GM12864 (cell line): Measurements from ENCODE around the gene FZD1.
A peak's percentile ranks its signal among the peaks of the same experiment; 100 is the strongest.

ENCODE experiments used
- DNase-seq: peaks from one replicate; pipeline ENCODE4 v3.0.0-alpha.2; 2011; ENCODE audit warnings: low read depth
- H3K4me3 ChIP-seq: 2 replicates; pipeline ENCODE4 v1.5.1; 2011; ENCODE audit warnings: mild to moderate bottlenecking, low read depth, low read length, control low read depth
- TF ChIP-seq, protein P1 (sequence below): IDR thresholded peaks from 2 replicates; pipeline ENCODE4 v1.5.1; 2011; ENCODE audit warnings: low read depth, mild to moderate bottlenecking, moderate library complexity, low read length, control low read depth, inconsistent platforms; ENCODE audit errors: missing control alignments

Gene FZD1

DNA sequence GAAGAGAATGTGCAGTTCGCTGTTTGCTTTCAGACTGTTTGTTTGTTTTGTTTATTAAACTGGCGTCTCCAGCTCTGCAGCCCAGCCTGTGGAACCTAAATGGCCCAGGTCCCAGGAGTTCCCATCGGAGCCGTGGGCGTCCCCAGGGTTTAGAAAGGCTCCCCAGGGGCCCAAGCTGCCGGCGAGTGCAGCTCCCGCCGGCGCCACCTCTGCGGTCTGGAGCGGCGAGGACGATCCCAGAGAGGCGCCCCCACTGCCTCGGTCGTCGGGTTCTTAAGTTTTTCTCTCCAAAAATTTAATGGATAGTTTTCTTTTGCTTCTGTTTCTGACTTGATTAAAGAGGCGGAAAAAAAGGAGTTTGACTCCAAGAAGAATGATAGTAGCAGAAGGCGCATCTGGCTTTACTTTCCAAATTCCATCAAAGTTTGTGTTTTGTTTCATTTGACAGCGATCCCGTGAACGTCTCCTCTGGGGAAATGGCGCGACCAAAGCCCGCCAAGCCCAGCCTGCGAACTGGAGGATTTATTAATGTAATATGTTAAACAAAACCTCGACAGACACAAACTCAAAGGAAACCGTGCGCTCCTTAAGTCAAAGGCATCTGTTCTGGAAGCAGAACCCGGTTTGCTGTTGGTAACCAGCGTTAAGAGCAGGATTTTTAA lies 718 bp upstream of the FZD1 start:
- TF ChIP-seq, protein P1, sequence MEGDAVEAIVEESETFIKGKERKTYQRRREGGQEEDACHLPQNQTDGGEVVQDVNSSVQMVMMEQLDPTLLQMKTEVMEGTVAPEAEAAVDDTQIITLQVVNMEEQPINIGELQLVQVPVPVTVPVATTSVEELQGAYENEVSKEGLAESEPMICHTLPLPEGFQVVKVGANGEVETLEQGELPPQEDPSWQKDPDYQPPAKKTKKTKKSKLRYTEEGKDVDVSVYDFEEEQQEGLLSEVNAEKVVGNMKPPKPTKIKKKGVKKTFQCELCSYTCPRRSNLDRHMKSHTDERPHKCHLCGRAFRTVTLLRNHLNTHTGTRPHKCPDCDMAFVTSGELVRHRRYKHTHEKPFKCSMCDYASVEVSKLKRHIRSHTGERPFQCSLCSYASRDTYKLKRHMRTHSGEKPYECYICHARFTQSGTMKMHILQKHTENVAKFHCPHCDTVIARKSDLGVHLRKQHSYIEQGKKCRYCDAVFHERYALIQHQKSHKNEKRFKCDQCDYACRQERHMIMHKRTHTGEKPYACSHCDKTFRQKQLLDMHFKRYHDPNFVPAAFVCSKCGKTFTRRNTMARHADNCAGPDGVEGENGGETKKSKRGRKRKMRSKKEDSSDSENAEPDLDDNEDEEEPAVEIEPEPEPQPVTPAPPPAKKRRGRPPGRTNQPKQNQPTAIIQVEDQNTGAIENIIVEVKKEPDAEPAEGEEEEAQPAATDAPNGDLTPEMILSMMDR = no peak
- peak overlapping the region; percentile 86 for H3K4me3 ChIP-seq
- DNase-seq = no peak

DNA sequence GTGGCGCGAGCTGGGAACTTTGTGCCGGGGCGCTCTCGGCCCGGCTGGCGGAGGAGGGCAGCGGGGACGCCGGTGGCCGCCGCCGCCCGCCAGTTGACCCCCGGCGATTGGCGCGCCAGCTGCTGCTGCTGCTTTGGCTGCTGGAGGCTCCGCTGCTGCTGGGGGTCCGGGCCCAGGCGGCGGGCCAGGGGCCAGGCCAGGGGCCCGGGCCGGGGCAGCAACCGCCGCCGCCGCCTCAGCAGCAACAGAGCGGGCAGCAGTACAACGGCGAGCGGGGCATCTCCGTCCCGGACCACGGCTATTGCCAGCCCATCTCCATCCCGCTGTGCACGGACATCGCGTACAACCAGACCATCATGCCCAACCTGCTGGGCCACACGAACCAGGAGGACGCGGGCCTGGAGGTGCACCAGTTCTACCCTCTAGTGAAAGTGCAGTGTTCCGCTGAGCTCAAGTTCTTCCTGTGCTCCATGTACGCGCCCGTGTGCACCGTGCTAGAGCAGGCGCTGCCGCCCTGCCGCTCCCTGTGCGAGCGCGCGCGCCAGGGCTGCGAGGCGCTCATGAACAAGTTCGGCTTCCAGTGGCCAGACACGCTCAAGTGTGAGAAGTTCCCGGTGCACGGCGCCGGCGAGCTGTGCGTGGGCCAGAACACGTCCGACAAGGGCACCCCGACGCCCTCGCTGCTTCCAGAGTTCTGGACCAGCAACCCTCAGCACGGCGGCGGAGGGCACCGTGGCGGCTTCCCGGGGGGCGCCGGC lies 870 bp downstream of the FZD1 start:
- peak overlapping the region; percentile 86 for H3K4me3 ChIP-seq
- no peak for DNase-seq
- TF ChIP-seq, protein P1 = no peak

DNA sequence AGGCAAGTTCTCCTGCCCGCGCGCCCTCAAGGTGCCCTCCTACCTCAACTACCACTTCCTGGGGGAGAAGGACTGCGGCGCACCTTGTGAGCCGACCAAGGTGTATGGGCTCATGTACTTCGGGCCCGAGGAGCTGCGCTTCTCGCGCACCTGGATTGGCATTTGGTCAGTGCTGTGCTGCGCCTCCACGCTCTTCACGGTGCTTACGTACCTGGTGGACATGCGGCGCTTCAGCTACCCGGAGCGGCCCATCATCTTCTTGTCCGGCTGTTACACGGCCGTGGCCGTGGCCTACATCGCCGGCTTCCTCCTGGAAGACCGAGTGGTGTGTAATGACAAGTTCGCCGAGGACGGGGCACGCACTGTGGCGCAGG lies 1.4 kb downstream of the FZD1 start:
- peak overlapping the region; percentile 86 for H3K4me3 ChIP-seq
- TF ChIP-seq, protein P1 = no peak
- DNase-seq = no peak

DNA sequence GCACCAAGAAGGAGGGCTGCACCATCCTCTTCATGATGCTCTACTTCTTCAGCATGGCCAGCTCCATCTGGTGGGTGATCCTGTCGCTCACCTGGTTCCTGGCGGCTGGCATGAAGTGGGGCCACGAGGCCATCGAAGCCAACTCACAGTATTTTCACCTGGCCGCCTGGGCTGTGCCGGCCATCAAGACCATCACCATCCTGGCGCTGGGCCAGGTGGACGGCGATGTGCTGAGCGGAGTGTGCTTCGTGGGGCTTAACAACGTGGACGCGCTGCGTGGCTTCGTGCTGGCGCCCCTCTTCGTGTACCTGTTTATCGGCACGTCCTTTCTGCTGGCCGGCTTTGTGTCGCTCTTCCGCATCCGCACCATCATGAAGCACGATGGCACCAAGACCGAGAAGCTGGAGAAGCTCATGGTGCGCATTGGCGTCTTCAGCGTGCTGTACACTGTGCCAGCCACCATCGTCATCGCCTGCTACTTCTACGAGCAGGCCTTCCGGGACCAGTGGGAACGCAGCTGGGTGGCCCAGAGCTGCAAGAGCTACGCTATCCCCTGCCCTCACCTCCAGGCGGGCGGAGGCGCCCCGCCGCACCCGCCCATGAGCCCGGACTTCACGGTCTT lies 1.9 kb downstream of the FZD1 start:
- no peak overlapping the region for H3K4me3 ChIP-seq
- DNase-seq = no peak
- TF ChIP-seq, protein P1 = no peak

DNA sequence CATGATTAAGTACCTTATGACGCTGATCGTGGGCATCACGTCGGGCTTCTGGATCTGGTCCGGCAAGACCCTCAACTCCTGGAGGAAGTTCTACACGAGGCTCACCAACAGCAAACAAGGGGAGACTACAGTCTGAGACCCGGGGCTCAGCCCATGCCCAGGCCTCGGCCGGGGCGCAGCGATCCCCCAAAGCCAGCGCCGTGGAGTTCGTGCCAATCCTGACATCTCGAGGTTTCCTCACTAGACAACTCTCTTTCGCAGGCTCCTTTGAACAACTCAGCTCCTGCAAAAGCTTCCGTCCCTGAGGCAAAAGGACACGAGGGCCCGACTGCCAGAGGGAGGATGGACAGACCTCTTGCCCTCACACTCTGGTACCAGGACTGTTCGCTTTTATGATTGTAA lies 2.5 kb downstream of the FZD1 start:
- no peak for DNase-seq
- TF ChIP-seq, protein P1 = no peak
- no peak overlapping the region for H3K4me3 ChIP-seq

DNA sequence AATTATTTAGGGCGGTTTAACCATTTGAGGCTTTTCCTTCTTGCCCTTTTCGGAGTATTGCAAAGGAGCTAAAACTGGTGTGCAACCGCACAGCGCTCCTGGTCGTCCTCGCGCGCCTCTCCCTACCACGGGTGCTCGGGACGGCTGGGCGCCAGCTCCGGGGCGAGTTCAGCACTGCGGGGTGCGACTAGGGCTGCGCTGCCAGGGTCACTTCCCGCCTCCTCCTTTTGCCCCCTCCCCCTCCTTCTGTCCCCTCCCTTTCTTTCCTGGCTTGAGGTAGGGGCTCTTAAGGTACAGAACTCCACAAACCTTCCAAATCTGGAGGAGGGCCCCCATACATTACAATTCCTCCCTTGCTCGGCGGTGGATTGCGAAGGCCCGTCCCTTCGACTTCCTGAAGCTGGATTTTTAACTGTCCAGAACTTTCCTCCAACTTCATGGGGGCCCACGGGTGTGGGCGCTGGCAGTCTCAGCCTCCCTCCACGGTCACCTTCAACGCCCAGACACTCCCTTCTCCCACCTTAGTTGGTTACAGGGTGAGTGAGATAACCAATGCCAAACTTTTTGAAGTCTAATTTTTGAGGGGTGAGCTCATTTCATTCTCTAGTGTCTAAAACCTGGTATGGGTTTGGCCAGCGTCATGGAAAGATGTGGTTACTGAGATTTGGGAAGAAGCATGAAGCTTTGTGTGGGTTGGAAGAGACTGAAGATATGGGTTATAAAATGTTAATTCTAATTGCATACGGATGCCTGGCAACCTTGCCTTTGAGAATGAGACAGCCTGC lies 3.1 kb downstream of the FZD1 start:
- H3K4me3 ChIP-seq = no peak overlapping the region
- DNase-seq = no peak
- TF ChIP-seq, protein P1 = no peak
